HG03108 (cell line): Measurements from ENCODE around the gene ANO2.

Experiments used
- ATAC-seq: cut with Tn5 transposase; IDR thresholded peaks from one replicate; pipeline ENCODE4 v1.9.1; 2021; ENCODE audit warnings: moderate library complexity; ENCODE audit not compliant: unreplicated experiment

Gene ANO2

DNA sequence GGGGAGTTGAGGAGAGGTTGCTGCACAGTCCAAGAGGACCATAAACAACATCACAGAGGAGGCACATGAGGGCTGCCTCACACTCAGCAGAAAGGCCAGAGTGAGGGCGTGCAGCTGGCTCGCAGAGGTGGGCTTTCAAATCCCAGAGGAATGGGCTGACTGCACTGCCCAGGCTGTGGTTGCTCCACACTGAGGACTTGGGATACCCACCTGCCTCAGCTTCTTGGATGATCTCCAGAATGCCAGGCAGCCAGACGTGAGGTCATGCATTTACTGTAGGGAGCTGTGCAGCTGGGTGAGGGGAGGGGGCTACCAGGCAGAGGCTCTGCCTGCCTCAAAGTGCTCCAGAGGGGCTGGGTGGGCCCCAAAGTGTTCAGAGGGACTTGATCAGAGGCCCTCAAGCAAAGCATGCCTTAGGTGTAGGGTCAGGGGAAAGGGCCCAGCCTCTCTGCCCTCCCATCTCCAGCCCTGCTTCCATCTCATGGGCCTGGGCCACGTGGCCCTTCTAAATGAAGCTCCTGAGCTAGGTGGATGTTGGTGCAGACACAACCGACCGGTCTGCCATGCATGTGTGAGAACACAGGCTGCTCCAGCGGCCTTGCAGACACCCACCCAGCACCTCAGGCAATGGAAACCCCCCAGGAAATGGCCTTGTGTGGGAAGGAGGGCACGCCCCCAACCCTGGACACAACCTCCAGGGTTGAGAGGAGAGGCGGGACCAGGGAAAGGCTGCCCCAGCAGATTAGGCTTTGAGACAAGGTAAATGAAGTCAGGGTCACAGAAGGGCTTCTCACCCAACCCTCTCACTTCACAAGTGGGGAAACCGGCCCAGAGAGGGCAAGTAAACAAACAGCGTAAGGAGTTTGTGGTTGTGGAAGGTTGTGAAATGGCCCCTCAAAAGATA lies 422.4 kb downstream of the ANO2 start:
- ATAC-seq, result no peak

GRCh38 chr12:5521456-5522325 lies 423.4 kb downstream of the ANO2 start:
- ATAC-seq, result no peak

GRCh38 chr12:5520831-5521230 lies 424.2 kb downstream of the ANO2 start:
- ATAC-seq, result no peak

GRCh38 chr12:5520037-5520436 lies 425.0 kb downstream of the ANO2 start:
- no peak for ATAC-seq

DNA sequence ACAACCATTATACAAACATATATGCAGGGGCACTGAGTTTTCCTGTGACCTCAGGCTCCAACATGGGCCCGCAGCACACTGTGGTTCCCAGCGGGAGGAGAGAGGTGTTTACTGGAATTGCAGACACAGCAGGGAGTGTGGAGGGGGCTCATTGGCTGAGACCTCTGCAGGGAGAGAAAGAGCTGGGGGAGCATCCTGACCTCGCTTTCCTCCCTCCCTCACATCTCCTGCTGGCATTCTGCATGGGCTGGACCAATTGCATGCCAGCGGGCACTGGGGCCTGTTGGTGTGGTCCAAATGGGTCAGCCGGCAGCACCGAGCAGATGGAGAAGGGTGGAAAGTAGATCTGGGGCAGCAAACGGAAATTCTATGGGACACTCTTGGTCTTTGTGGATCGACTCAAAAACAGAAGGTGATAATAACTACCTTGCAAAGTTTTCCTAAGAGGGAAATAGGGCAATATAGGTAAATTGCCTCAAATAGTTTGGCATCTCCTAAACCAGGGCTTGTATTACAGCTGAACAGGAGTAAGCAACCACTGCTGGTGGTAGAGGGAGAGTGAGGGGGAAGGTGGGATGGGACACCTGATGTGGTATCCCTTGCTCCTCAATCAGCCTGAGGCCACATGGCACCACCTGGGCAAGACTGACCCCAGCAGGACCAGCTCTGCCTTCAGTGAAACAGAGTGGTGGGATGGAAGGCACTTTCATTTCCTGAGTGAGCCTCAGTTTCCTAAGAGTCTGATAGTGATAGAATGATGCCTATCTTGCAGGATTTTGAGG lies 426.3 kb downstream of the ANO2 start:
- ATAC-seq, result no peak

DNA sequence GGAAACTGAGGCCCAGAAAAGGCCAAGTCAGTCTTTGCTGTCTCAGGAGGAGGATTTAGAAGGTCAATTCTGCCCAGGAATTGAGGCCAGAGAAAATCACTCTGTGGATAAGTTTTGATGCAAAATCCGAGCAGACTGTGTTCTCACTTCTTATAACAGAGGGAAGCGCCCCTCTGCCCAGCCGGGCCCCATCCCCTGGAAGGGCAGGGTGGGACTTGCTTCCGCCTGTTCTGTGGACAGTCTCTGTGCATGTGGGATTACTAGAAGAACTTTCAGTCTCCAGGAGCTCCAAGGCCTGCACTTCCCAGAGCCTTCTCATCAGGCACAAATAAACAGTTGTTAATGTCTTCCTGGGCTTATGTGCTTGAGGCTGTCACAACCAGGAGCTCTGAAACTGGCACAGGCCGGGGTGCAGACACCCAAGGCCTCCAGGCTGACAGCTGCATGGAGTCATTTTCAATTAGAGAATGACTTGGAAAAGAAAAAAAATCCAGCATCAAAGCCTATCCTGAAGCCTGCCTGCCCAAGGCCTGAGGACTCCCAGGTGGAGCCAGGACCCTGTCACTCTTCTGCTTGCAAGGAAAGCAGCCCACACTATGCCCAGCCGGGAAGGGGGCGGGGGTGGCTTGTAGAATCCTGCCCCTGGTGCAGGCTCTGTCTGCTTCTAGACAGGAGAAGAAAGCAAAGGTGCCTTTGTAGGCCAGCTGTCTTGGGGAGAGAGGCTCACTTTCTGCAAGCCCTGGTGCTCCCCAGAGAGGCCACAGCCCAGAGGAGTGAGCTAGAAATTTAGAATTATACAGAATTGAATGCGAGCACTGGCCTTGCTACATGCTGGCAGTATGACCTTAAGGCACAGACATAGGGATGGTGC lies 428.5 kb downstream of the ANO2 start:
- no peak for ATAC-seq

DNA sequence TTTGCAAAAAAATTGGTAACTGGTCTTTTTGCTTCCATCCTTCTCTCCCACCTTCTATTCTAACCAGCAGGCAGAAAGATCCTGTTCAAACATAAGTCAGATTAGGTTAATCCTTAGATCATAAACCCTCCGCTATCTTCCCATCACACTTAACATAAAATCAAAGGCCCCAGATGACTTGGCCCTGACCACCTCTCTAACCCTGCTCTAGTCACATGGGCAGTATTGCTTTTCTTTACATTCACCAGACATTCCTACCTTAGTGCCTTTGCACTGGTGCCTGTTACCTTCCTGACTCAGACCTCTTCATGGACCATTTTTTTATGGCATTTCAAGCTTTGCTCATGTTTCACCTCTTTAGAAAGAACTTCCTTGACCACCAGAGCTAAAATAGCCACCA lies 429.6 kb downstream of the ANO2 start:
- no peak for ATAC-seq

DNA sequence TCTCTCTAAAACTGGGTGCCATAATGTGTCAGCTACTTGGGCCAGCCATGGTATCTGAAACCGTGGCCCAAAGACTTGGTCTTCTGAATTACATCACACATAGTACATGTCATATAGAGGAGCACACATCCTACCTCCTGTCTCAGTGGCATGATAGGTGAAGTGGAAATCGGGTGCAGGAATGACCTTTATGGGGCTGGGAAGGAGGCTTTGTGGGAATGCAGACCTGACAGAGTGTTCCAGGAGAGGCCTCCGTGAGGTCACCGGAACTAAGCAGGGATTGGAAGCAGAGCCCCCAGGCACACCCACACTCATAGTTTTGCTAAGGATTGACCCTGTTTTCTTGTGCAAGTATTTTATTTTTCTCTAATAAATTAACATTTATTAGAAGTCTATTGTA lies 430.5 kb downstream of the ANO2 start:
- no peak for ATAC-seq

GRCh38 chr12:5514016-5514415 lies 431.0 kb downstream of the ANO2 start:
- ATAC-seq, result no peak

DNA sequence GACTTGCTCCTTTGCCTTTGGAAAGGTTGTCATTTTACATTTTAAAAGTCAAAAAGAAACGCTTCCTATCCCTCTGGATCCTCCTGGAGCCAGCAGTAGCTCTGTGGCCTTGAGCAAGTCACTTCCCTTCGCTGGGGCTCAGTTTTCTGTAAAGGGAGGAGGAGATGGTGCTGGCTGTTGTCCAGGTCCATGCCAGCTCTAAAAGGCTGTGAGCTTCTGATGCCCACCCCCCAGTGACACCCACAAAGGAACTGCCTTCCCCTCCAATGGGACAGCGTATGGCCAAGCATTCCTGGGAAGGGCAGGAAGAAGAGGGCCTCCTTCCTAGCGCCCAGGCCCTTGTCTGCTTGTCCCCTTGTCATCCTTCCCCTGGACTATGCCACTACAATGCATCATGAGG lies 431.7 kb downstream of the ANO2 start:
- ATAC-seq, result no peak
